Middle frontal gyrus (tissue), 1 donor: ENCODE results near the gene ADGRL1.
A peak's percentile ranks its signal among the peaks of the same experiment; 100 is the strongest.
"Not testable (repeated sequence)": the region's sequence is repeated elsewhere in the genome, so short reads cannot be mapped to it uniquely, and the experiment has no call there.

Experiments
- DNase-seq: peaks from one replicate; pipeline ENCODE4 v3.0.0-alpha.2; 2015; ENCODE audit warnings: low spot score; ENCODE audit errors: extremely low spot score

Gene ADGRL1

DNA sequence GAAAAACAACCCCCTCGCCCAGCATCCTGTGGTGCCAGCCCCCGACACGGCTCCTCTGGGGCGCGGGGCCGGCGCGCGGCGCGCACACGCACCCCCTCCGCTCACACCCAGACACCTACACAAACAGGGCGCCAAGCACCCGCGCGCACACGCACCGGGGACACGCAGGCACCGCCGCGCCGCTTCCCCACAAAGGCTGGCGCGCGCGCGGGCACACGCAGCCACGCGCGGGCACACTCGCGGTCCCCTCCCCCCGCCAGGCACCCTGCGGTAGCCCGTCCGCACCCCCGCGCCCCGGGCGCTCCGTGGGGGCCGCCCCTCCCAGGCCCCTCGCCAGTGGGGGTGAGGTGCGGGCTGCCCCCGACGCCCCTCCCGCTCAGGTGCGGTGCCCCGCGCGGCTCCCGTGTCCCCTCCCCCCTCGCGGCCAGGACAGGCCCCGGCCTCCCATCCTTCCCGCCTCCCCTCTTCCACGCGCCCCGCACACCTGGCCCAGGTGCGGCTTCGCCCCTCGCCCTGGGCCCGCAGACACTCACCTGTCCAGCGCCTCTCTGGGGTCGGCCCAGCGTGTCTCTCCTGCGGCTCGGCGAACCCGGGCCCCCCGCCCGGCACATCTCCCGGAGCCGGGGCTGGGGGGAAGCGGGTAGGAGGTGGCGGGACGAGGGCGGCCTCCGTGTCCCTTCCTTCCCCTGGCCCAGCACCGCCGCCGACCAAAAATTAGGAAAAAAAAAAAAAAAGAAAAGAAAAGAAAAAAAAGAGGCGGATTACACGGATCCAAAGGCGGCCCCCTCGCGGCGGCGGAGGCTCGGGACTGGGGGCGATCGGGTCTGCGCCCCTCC is at the start of gene ADGRL1:
ADGRL1 (minus strand) TSS at position 718 of the 836 bp plus-strand sequence. CDS start 22,567 bp downstream, outside the sequence.
- DNase-seq = peak; percentile 33

- not testable (repeated sequence) for DNase-seq
These were observed 49.3 kb upstream of the ADGRL1 start for GRCh38 chr19:14255316-14255715.

GRCh38 chr19:14253822-14254599 is 48.0 kb upstream of the ADGRL1 start:
- DNase-seq = not testable (repeated sequence)

DNA sequence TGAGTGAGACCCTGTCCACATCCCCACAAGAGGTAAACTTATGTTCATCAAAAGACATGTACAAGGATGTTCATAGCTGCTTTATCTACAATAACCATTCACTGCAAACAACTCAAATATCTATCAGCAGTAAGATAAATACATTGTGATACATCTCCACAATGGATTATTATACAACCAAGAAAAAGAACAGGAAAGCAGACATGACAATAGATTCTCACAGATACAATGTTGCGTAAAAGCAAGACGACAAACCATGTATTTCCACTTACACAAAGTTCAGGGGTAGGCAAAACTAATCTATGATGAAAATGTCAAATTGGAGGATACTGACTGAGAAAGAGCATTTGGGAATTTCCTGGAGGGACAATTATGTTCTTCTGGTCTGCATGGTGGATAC is 46.2 kb upstream of the ADGRL1 start:
- DNase-seq = not testable (repeated sequence)

GRCh38 chr19:14250870-14251269 is 44.9 kb upstream of the ADGRL1 start:
- no peak for DNase-seq

DNA sequence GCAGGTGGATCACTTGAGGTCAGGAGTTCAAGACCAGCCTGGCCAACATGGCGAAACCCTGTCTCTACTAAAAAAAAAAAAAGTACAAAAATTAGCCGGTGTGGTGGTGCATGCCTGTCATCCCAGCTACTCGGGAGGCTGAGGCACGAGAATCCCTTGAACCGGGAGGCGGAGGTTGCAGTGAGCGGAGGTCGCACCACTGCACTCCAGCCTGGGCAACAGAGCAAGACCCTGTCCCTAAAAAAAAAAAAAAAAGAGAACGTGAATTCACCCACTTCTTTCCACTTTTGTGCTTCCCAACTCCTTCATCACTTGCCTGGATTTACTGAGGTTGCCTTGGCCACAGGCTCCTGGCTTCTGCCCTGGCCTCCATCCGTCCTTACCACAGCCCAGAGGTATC is 44.3 kb upstream of the ADGRL1 start:
- not testable (repeated sequence) for DNase-seq

- DNase-seq = not testable (repeated sequence)
These were observed 43.9 kb upstream of the ADGRL1 start for GRCh38 chr19:14249891-14250290.

GRCh38 chr19:14249012-14249754 is 43.2 kb upstream of the ADGRL1 start:
- not testable (repeated sequence) for DNase-seq

DNA sequence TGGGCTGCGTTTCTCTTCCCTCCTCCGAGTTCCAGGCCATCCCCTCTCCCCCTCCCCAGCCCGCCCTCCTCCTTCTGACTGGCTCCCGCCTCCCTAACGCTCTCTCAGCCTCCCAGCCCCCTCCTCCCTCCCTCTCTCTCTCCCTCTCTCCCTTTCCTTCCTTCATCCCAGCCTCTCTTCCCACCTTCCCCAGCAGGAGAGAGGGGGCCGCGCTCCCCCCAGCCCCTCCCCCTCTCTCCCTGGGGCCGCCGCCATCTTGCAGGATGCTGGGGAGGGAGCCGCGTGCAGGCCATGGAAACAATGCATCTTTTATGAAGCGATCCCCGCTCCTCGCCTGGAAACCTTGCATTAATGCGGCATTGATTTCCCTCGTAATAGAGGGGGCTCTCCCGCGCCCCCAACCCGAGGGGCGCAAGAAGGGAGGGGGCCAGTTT is 42.6 kb upstream of the ADGRL1 start:
- no peak for DNase-seq

- DNase-seq = not testable (repeated sequence)
These were observed 41.8 kb upstream of the ADGRL1 start for GRCh38 chr19:14247548-14248471.

DNA sequence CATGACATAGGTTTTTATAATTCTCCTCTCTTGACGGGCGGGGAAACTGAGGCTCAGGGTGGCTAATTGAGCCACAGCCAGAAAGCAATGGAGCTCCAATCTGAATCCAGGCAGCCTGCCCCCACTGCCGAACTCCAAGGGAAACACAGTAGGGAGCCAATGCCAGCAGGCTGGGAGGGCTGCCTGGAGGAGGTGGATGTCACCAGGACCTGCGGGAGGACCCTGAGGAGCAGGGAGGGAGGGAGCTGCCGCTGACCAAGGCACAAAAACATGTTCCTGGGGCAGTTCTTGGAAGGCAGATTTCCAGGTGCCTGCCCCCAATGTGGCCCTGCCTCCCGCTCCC is 41.2 kb upstream of the ADGRL1 start:
- DNase-seq = not testable (repeated sequence)

DNA sequence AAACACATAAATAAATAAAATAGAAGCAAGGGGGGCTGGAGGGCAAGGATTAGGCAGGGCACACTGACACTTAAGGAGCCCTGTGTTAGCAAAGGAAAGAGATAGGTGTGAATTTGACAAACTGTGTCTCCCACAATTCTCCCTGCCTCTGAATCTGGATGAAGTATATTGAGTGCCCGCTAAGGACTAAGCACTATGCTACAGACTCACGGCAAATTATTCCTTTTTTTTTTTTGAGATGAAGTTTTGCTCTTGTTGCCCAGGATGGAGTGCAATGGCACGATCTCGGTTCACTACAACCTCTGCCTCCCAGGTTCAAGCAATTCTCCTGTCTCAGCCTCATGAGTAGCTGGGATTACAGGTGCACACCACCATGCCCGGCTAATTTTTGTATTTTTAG is 38.4 kb upstream of the ADGRL1 start:
- DNase-seq = not testable (repeated sequence)

DNA sequence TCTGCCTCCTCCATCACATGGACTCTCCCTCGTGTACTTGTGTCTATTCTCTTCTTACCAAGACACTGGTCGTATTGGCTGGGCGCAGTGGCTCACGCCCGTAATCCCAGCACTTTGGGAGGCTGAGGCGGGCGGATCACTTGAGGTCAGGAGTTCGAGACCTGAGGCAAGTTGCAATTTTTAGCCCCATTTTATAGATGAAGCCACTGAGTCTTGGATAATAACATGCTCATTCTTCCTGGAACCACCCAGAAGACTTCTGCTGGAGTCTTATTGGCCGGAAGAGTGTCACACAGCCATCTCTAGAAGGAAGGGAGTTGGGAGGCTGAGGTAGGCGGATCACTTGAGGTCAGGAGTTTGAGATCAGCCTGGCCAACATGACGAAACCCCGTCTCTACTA is 37.7 kb upstream of the ADGRL1 start:
- DNase-seq = not testable (repeated sequence)

DNA sequence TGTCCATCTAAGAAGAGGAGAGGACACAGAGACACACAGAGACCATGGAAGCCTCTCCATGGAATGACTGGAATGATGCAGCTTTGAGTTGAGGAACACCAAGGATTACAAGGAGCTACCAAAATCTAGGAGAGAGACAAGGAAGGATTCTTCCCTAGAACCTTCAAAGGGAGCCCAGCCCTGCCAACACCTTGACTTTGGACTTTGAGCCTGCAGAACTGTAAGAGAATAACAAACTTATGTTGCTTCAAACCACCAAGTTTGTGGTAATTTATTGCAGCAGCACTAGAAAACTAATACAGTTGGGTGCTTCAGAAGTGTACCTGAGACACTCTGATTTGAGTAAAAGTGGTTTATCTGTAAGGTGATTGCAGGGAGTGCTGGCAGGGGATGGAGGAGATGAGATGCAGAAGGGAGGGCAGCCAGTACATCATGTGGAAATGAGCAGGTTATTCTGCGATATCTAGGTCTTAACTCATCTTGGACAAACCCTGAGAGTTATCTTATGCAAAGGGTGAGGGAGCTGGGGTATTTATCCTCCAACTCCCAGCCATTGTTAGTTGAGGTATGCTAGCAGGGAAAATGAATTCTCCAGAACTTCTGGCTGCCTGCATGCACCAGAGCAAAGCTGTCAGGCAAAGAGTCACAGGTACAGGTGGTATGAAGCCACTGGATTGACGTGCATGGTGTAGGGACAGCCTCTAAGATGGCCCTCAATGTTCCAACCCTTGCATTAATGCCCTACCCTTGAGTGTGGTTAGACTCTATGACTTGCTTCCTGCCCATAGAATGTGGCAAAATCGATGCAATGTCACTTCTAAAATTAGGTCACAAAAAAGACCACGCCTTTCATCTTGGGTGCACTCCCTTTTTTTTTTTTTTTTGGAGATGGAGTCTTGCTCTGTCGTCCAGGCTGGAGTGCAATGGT is 31.3 kb upstream of the ADGRL1 start:
- DNase-seq = no peak

DNA sequence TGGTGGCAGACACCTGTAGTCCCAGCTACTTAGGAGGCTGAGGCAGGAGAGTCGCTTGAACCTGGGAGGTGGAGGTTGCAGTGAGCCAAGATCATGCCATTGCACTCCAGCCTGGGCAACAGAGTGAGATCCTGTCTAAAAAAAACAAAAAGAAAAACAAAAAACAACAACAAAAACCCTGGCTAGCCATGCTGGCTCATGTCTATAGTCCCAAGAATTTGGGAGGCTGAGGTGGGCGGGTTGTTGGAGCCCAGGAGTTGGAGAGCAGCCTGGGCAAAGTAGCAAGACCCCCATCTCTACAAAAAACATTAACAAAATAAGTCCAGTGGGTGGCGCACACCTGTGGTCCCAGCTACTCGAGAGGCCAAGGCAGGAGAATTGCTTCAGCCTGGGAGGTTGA is 27.0 kb upstream of the ADGRL1 start:
- not testable (repeated sequence) for DNase-seq

- not testable (repeated sequence) for DNase-seq
These were observed 22.6 kb upstream of the ADGRL1 start for GRCh38 chr19:14228446-14229071.

GRCh38 chr19:14226498-14226897 is 20.5 kb upstream of the ADGRL1 start:
- not testable (repeated sequence) for DNase-seq

DNA sequence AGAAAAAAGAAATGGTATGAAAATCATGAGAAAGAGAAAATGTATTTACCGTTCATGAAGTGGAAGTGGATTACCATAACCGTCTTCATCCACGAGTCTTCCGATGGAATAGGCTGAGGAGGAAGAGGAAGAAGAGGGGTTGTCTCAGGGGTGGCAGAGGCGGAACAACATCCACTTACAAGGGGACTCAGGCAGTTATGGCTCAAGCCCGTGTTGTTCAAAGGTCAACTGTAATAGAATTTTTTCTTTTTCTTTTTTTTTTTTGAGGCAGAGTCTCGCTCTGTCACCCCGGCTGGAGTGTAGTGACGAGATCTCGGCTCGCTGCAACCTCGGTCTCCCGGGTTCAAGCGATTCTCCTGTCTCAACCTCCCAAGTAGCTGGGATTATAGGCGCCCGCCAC is 16.9 kb upstream of the ADGRL1 start:
- no peak for DNase-seq

DNA sequence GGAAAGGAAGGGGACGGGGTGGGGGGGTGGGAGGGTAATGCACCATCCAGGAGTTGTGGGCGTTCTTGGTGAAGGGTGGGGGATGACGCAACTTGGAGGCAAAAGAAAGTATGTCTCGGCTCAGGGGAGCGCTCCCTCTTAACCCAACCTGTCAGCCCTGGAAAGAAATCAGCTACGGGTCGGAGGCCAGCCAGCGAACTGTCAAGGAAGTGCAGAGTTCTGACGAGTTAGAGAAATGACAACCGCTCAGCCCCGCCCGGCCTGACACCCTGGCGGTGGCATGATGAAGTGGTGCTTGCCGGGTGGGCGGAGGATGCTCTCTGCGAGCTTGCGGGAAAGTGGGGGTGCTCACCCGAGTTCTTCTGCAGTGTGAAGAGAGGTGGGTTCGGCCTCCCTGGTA is 15.4 kb upstream of the ADGRL1 start:
- not testable (repeated sequence) for DNase-seq
